H1 (cell line): ENCODE data around the gene CHCHD6. TPM values are rescaled to one million over a fixed set of nuclear protein-coding genes. Genes with fewer than 3 reads are reported as not detected.

Source experiments
- CTCF ChIA-PET: fragments of 300-600 bp; sonication (Branson Sonifier 250); formaldehyde crosslinking; loops from one replicate; lab custom pipeline; 2021; ENCODE audit not compliant: partially characterized antibody; lab: Charles Lee
- POLR2A ChIA-PET: fragments of 300-600 bp; sonication (Branson Sonifier 250); formaldehyde crosslinking; loops from one replicate; lab custom pipeline; 2021; ENCODE audit warnings: inconsistent platforms; ENCODE audit not compliant: partially characterized antibody; lab: Charles Lee
- DNase-seq, 2 experiments: peaks; one replicate each; pipeline versions ENCODE4 v3.0.0 to v3.0.0-alpha.2; 2010 to 2022; ENCODE audit warnings: low spot score in 2 of 2, low read depth in 1 of 2, mixed read lengths in 1 of 2
- FAIRE-seq: peaks from 2 replicates; lab custom pipeline; 2011; peaks lifted over from hg19 to GRCh38; lab: Jason Lieb, UNC
- H2AFZ ChIP-seq: 2 replicates; pipeline ENCODE4 v1.8.1; 2012; ENCODE audit warnings: low read length, inconsistent platforms
- H2AK5ac ChIP-seq: 2 replicates; pipeline ENCODE4 v1.6.1; 2013; ENCODE audit warnings: low read depth, low read length
- H2BK120ac ChIP-seq: replicated peaks from 2 replicates; pipeline ENCODE3; 2013; ENCODE audit warnings: low read depth, low read length, inconsistent platforms
- H2BK12ac ChIP-seq: 2 replicates; pipeline ENCODE4 v1.6.1; 2013; ENCODE audit warnings: low read depth, low read length
- H2BK15ac ChIP-seq: 2 replicates; pipeline ENCODE4 v1.6.1; 2013; ENCODE audit warnings: low read length
- H2BK20ac ChIP-seq: 2 replicates; pipeline ENCODE4 v1.6.1; 2013; ENCODE audit warnings: low read length
- H2BK5ac ChIP-seq: 2 replicates; pipeline ENCODE4 v1.6.1; 2013; ENCODE audit warnings: low read depth, low read length
- H3K14ac ChIP-seq: 2 replicates; pipeline ENCODE4 v1.6.1; 2013; ENCODE audit warnings: inconsistent platforms; ENCODE audit not compliant: insufficient read length
- H3K18ac ChIP-seq: 2 replicates; pipeline ENCODE4 v1.6.1; 2013; ENCODE audit warnings: low read length; ENCODE audit errors: extremely low read depth
- H3K23ac ChIP-seq: 2 replicates; pipeline ENCODE4 v1.6.1; 2013; ENCODE audit warnings: inconsistent platforms; ENCODE audit not compliant: insufficient read length
- H3K23me2 ChIP-seq: 2 replicates; pipeline ENCODE4 v1.6.1; 2013; ENCODE audit warnings: low read depth, low read length
- H3K27ac ChIP-seq: 2 replicates; pipeline ENCODE4 v1.6.1; 2011; ENCODE audit warnings: low read depth, low read length, inconsistent platforms
- H3K27me3 ChIP-seq, 4 experiments: replicated peaks in 1 of 4; 1 replicate in 1 of 4; 2 replicates in 3 of 4; pipeline versions ENCODE4 v1.6.1 to v1.8.1; 2011 to 2013; ENCODE audit warnings: low read length in 3 of 4, mild to moderate bottlenecking in 3 of 4, inconsistent platforms in 2 of 4, mixed read lengths in 2 of 4, moderate library complexity in 1 of 4; ENCODE audit not compliant: control insufficient read depth in 3 of 4, insufficient read depth in 3 of 4; ENCODE audit errors: extremely low read depth in 1 of 4
- H3K36me3 ChIP-seq, 4 experiments: 2 replicates each; pipeline versions ENCODE4 v1.6.1 to v1.8.1; 2011 to 2013; ENCODE audit warnings: mild to moderate bottlenecking in 4 of 4, low read length in 3 of 4, moderate library complexity in 2 of 4, control low read depth in 1 of 4, inconsistent platforms in 1 of 4; ENCODE audit not compliant: insufficient read depth in 4 of 4, control insufficient read depth in 2 of 4
- H3K4ac ChIP-seq: replicated peaks from 2 replicates; pipeline ENCODE3; 2013; ENCODE audit warnings: low read length, low read depth, mixed read lengths, inconsistent platforms; ENCODE audit not compliant: insufficient read length
- H3K4me1 ChIP-seq, 4 experiments: replicated peaks in 1 of 4; 1 replicate in 1 of 4; 2 replicates in 3 of 4; pipeline versions ENCODE4 v1.6.1 to v1.8.1; 2011 to 2013; ENCODE audit warnings: low read length in 3 of 4, inconsistent platforms in 2 of 4, mixed read lengths in 1 of 4; ENCODE audit not compliant: insufficient read depth in 4 of 4, control insufficient read depth in 3 of 4
- H3K4me2 ChIP-seq, 2 experiments: 2 replicates each; pipeline versions ENCODE4 v1.6.1 to v1.8.1; 2011 to 2013; ENCODE audit warnings: low read depth in 2 of 2, low read length in 2 of 2, control low read depth in 1 of 2, inconsistent platforms in 1 of 2, mild to moderate bottlenecking in 1 of 2; ENCODE audit not compliant: insufficient read depth in 1 of 2
- H3K4me3 ChIP-seq, 4 experiments: fragments of 200-600, 300-600 bp in 1 of 4; sonication (generic), shearing (Covaris generic), sonication (Bioruptor Twin) in 1 of 4; 2 replicates each; pipeline versions ENCODE4 v1.5.1 to v1.8.1; 2011 to 2016; ENCODE audit warnings: low read length in 4 of 4, low read depth in 3 of 4, control low read depth in 2 of 4, inconsistent platforms in 2 of 4, mild to moderate bottlenecking in 2 of 4, mixed read lengths in 1 of 4, moderate library complexity in 1 of 4; ENCODE audit not compliant: insufficient read depth in 2 of 4; ENCODE audit errors: extremely low read depth in 1 of 4
- H3K56ac ChIP-seq: replicated peaks from 2 replicates; pipeline ENCODE3; 2013; ENCODE audit warnings: low read depth, mild to moderate bottlenecking, mixed read lengths, low read length, inconsistent platforms; ENCODE audit not compliant: insufficient read length
- H3K79me1 ChIP-seq: 2 replicates; pipeline ENCODE4 v1.6.1; 2013; ENCODE audit warnings: low read depth, low read length, control low read depth
- H3K79me2 ChIP-seq, 2 experiments: 2 replicates each; pipeline versions ENCODE4 v1.6.1 to v1.8.1; 2012 to 2013; ENCODE audit warnings: low read length in 2 of 2, mild to moderate bottlenecking in 2 of 2, inconsistent platforms in 1 of 2; ENCODE audit not compliant: insufficient read depth in 2 of 2, control insufficient read depth in 1 of 2
- H3K9ac ChIP-seq, 4 experiments: replicated peaks in 1 of 4; 1 replicate in 1 of 4; 2 replicates in 3 of 4; pipeline versions ENCODE4 v1.6.1 to v1.8.1; 2011 to 2013; ENCODE audit warnings: low read depth in 3 of 4, low read length in 3 of 4, control low read depth in 2 of 4, mild to moderate bottlenecking in 2 of 4, moderate library complexity in 2 of 4, inconsistent platforms in 1 of 4; ENCODE audit errors: extremely low read depth in 1 of 4
- H3K9me3 ChIP-seq, 2 experiments: 2 replicates each; pipeline versions ENCODE4 v1.6.1 to v1.8.1; 2012 to 2013; ENCODE audit warnings: mild to moderate bottlenecking in 2 of 2, moderate library complexity in 2 of 2, control low read depth in 1 of 2, inconsistent platforms in 1 of 2, low read depth in 1 of 2, low read length in 1 of 2, mixed read lengths in 1 of 2; ENCODE audit not compliant: insufficient read depth in 2 of 2
- H4K20me1 ChIP-seq, 2 experiments: replicated peaks in 1 of 2; 2 replicates each; pipeline versions ENCODE3 to v1.8.1; 2011 to 2013; ENCODE audit warnings: inconsistent platforms in 2 of 2, low read length in 2 of 2, mild to moderate bottlenecking in 1 of 2; ENCODE audit not compliant: insufficient read depth in 2 of 2, control insufficient read depth in 1 of 2
- H4K5ac ChIP-seq: 2 replicates; pipeline ENCODE4 v1.6.1; 2013; ENCODE audit warnings: low read length, low read depth, mixed read lengths, inconsistent platforms; ENCODE audit not compliant: insufficient read length
- H4K8ac ChIP-seq: 2 replicates; pipeline ENCODE4 v1.8.0; 2013; ENCODE audit warnings: mild to moderate bottlenecking, moderate library complexity, low read length, inconsistent platforms; ENCODE audit not compliant: insufficient read depth; ENCODE audit errors: extremely low read depth
- H4K91ac ChIP-seq: replicated peaks from 2 replicates; pipeline ENCODE3; 2013; ENCODE audit warnings: low read length, mixed read lengths, inconsistent platforms; ENCODE audit not compliant: insufficient read length
- ATF3 ChIP-seq: IDR thresholded peaks from 2 replicates; pipeline ENCODE4 v1.6.1; 2011; ENCODE audit warnings: low read depth, mild to moderate bottlenecking, low read length; ENCODE audit not compliant: insufficient read depth
- BRCA1 ChIP-seq: IDR thresholded peaks from 2 replicates; pipeline ENCODE4 v1.6.1; 2012; ENCODE audit warnings: low read depth, low read length, improper control_type of control experiment
- CHD1 ChIP-seq: IDR thresholded peaks from 2 replicates; pipeline ENCODE4 v1.6.1; 2012; ENCODE audit warnings: low read depth, low read length, improper control_type of control experiment
- EP300 ChIP-seq, 2 experiments: IDR thresholded peaks; 1 replicate in 1 of 2; 2 replicates in 1 of 2; pipeline ENCODE4 v1.6.1; 2011 to 2012; ENCODE audit warnings: low read depth in 2 of 2, low read length in 2 of 2, mild to moderate bottlenecking in 2 of 2, borderline replicate concordance in 1 of 2, inconsistent platforms in 1 of 2, moderate library complexity in 1 of 2
- HDAC6 ChIP-seq: IDR thresholded peaks from one replicate; pipeline ENCODE4 v1.7.1; 2012; ENCODE audit warnings: low read depth, mild to moderate bottlenecking, inconsistent platforms, low read length, moderate library complexity
- JUN ChIP-seq: IDR thresholded peaks from 2 replicates; pipeline ENCODE4 v1.6.1; 2011; ENCODE audit warnings: low read depth, mild to moderate bottlenecking, improper control_type of control experiment, low read length
- POLR2AphosphoS5 ChIP-seq: IDR thresholded peaks from 2 replicates; pipeline ENCODE4 v1.6.1; 2011; ENCODE audit warnings: low read depth, low read length
- SP2 ChIP-seq: IDR thresholded peaks from 2 replicates; pipeline ENCODE4 v1.6.1; 2012; ENCODE audit warnings: mild to moderate bottlenecking, low read length, inconsistent platforms
- SUZ12 ChIP-seq: fragments of 200-600 bp; sonication (generic); IDR thresholded peaks from 2 replicates; pipeline ENCODE4 v1.6.1; 2012; ENCODE audit warnings: mild to moderate bottlenecking, inconsistent platforms, low read length, moderate library complexity, mixed read lengths
- YY1 ChIP-seq: IDR thresholded peaks from 2 replicates; pipeline ENCODE4 v1.6.1; 2011; ENCODE audit warnings: low read depth, mild to moderate bottlenecking, low read length
- ZNF274 ChIP-seq: IDR thresholded peaks from 2 replicates; pipeline ENCODE4 v1.7.0; 2012; ENCODE audit warnings: low read length, borderline replicate concordance; ENCODE audit errors: extremely low read depth
- WGBS, 2 experiments: shearing (Covaris generic) in 1 of 2; methylation state at CpG; one replicate each; pipeline versions ENCODE4 v1.1.6 to v1.1.7; 2013 to 2015; ENCODE audit warnings: low lambda C conversion rate in 2 of 2, mixed read lengths in 2 of 2, inconsistent platforms in 1 of 2, low coverage in 1 of 2, missing lambda C conversion rate in 1 of 2; ENCODE audit not compliant: insufficient replicate concordance in 2 of 2, insufficient coverage in 1 of 2, insufficient read length in 1 of 2; ENCODE audit errors: extremely low coverage in 1 of 2, missing lambda C conversion rate in 1 of 2; 5-methylcytosine and 5-hydroxymethylcytosine counted together
- polyA plus RNA-seq, 7 experiments: library from polyadenylated mRNA; depleted of rRNA in 3 of 7; stranded (reverse) in 5 of 7; unstranded in 2 of 7; fragments of >200 nt in 5 of 7; fragments of 200-250 nt in 2 of 7; gene quantifications; 1 replicate in 5 of 7; 2 replicates in 1 of 7; 4 replicates in 1 of 7; pipeline versions ENCODE4 v1.2.1 to v1.2.3, GENCODE V29; 2011 to 2013; ENCODE audit warnings: missing spikeins in 2 of 7, mixed read lengths in 2 of 7
- total RNA-seq: library from RNA; stranded (reverse); fragmentation: NEBNext Ultra II Directional; extraction: Animal tissue kit (Norgen Biotek cat#: 25700); gene quantifications from 2 replicates; pipeline ENCODE4 v1.2.1, GENCODE V29; 2021

CHCHD6 gene
- total and polyA plus RNA-seq, 2 of the 8 experiments (the other 6 are each of a cell fraction or from before 2014, with no cell fraction given): 32.4 to 37.6 TPM

GRCh38 chr3:126928921-126929474 lies 225.0 kb downstream of the CHCHD6 start:
- Histone ChIP-seq H3K79me2 (no peaks in the 10 kb centered on the region), H3K27ac (no peak overlapping the region), H4K8ac (no peak overlapping the region), H3K23me2 (no peaks in the 10 kb centered on the region), H2BK15ac (no peak overlapping the region), H2AFZ (no peak overlapping the region), H2BK12ac (no peak overlapping the region), H2BK5ac (no peak overlapping the region), H3K14ac (no peak overlapping the region), H4K20me1 (no peaks in the 10 kb centered on the region), H3K9ac (no peak overlapping the region), H3K9me3 (no peaks in the 10 kb centered on the region), H3K4me2 (no peak overlapping the region), H2BK20ac (no peak overlapping the region), H3K27me3 (no peaks in the 10 kb centered on the region), H2BK120ac (no peak overlapping the region), H3K4me3 (no peak overlapping the region), H3K4me1 (no peaks in the 10 kb centered on the region; a peak in 1 of 7 replicates), H4K91ac (no peak overlapping the region), H3K79me1 (no peaks in the 10 kb centered on the region), H3K4ac (no peak overlapping the region), H2AK5ac (no peak overlapping the region), H3K56ac (no peak overlapping the region), H3K18ac (no peak overlapping the region), H3K36me3 (no peaks in the 10 kb centered on the region), H3K23ac (no peak overlapping the region), H4K5ac (no peak overlapping the region)
- FAIRE-seq: no peak
- ChIA-PET POLR2A (interaction anchor here (0.9 kb wide), 1 partner anchor 8 kb away, joined by 3 read pairs; no protein-coding TSS in a partner anchor), CTCF (interaction anchor here (0.7 to 2.1 kb wide), 4 partner anchors 11 to 399 kb away, joined by 3 to 5 read pairs (median 4); no protein-coding TSS in a partner anchor)
- WGBS, 2 experiments: 90% methylated on average over 3 of the region's 3 CpGs; no CpG with 5 or more reads in 1 of the 2 experiments
- TF ChIP-seq BRCA1 (no peak), HDAC6 (no peak), ATF3 (no peak), SP2 (no peak), CHD1 (no peak), JUN (no peak), ZNF274 (no peak), SUZ12 (no peak), YY1 (no peak), POLR2AphosphoS5 (no peak), EP300 (IDR thresholded peaks at IDR 0.05; ENCODE audit: borderline replicate concordance in 1 of 2, low read depth in 2 of 2, low read length in 2 of 2) (no peak)
- DNase-seq: no peak
